Epithelial cell of prostate (primary cell): ENCODE data around the gene PRPSAP2.
"Not testable (repeated sequence)": the region's sequence is repeated elsewhere in the genome, so short reads cannot be mapped to it uniquely, and the experiment has no call there.

Experiments used
- DNase-seq: peaks from one replicate; pipeline ENCODE4 v3.0.0-alpha.2; 2011; ENCODE audit warnings: low read depth, low spot score
- H3K27ac ChIP-seq: fragments of 450-650 bp; 2 replicates; pipeline ENCODE4 v1.5.1; 2017; ENCODE audit warnings: mild to moderate bottlenecking

PRPSAP2 gene

DNA sequence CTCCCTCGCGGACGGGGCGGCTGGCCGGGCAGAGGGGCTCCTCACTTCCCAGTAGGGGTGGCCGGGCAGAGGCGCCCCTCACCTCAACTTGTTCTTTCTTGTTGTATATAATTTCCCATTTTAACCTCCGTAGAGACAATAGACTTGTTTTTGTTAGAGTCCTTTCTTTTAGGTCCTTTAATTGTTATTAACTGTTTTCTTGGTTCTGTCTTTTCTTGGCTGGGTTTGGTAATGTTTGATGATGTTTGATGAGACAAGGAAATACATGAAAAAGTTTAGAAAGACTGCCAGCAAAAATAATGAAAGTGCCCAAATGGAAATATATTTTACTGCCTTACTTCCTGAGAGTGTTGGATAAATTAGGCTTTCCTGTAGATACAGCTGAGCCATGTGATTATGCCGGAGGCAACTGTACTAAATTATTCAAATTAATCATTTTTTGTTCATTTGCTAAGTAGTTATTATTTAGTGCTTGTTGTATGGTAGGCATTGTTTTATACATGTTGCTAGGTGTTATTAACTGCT, 30.9 kb downstream of the PRPSAP2 start:
- H3K27ac ChIP-seq = no peak overlapping the region

DNA sequence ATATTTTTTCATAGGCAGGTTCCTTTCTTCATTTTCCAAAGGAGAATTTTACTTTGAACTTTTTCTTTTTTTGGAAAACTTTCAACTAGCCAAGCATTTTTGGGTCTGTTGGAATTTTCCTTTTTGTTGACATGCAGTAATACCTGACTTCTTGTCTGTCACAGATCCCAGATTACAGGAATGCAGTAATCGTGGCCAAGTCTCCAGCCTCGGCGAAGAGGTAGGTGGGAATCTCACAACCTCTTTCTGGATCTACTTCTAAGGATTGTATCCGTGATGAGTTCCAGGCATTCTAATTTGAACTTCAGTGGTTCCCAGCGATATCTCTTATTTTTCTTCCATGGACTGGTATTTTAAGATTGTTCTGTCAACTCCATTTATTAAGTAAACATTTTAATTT, 31.7 kb downstream of the PRPSAP2 start:
- no peak overlapping the region for H3K27ac ChIP-seq
- DNase-seq = no peak

More for the DNA sequence above, 30.9 kb downstream of the PRPSAP2 start:
- no peak for DNase-seq

DNA sequence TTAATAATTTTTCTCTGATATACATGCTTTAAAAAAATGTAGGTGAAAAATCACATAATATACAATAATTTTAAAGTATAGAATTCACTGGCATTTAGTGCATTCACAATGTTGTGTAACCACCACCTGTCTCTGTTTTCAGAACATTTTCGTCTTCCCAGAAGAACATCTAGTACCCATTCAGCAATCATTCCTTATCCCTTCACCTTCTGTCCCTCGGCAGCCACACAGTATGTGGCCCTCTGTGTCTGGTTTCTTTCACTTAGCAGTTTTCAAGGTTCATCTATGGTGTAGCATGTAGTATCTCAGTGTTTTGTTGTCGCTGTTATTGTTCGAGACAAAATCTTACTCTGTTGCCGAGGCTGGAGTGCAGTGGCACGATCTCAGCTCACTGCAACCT, 33.6 kb downstream of the PRPSAP2 start:
- DNase-seq = no peak
- H3K27ac ChIP-seq = no peak overlapping the region

DNA sequence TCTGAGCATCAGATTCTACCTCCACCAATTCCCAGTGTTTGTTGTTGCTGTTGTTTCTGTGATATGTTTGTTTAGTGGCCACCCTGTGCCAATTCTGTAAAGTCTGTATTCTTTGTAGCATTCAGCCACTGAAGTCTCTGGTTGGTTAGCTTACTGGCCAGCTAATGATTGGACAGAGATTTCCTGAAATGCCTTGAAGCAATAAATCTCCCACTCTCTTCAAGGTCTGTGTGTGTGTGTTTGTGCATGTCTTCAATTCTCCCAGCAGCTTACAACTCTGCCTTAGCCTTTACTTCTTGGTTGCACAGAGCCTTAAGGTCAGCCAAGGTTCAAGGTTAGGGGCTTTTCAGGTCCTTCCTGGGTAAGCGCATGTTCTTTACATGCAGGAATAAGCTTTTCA, 38.2 kb downstream of the PRPSAP2 start:
- no peak for DNase-seq
- no peak overlapping the region for H3K27ac ChIP-seq

DNA sequence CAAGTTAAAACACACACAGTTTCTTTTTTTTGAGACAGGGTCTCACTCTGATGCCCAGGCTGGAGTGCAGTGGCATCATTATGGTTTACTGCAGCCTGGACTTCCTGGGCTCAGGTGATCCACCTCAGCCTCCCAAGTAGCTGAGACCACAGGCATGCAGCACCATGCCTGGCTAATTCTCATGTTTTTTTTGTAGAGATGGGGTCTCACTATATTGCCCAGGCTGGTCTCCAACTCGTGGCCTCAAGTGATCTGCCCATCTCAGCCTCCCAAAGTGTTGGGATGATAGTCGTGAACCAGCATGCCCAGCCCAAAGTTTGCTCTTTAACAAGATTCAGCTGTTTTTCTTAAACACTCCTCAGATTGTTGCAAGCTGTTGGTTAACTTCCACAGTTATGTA, 39.0 kb downstream of the PRPSAP2 start:
- no peak overlapping the region for H3K27ac ChIP-seq

DNA sequence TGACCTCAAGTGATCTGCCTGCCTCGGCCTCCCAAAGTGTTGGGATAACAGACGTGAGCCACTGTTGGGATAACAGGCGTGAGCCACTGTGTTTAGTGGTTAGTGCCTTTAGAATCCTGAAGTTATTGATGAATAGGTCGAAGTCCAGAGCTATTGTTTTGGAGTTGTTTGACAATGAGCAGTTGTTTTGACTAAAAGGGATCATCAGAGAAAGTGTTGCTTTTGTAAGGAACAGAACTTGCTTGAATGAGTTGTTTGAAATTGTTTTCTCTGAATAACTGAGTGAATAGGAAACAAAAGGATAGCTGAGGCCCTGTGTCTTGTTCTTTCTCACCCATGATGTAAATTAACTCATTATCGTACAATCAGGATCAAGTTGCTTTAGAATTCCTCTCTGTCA, 46.6 kb downstream of the PRPSAP2 start:
- no peak overlapping the region for H3K27ac ChIP-seq
- DNase-seq = no peak

More for the DNA sequence above, 39.0 kb downstream of the PRPSAP2 start:
- DNase-seq = no peak

DNA sequence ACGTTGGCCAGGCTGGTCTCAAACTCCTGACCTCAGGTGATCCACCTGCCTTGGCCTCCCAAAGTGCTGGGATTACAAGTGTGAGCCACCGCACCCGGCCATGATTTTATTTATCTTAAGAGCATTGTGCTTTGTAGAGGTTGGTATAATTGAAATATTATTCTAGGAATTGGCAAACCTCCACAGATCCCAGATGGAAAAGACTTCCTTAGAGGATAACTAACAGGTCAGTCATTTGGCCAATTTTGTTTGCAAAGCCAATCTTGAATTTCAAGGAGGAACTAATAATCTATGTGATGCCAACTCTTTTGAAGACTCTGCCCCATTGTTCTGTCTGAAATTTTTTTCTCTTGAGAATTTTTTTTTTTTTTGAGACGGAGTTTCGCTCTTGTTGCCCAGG, 47.3 kb downstream of the PRPSAP2 start:
- no peak for DNase-seq
- H3K27ac ChIP-seq = no peak overlapping the region

DNA sequence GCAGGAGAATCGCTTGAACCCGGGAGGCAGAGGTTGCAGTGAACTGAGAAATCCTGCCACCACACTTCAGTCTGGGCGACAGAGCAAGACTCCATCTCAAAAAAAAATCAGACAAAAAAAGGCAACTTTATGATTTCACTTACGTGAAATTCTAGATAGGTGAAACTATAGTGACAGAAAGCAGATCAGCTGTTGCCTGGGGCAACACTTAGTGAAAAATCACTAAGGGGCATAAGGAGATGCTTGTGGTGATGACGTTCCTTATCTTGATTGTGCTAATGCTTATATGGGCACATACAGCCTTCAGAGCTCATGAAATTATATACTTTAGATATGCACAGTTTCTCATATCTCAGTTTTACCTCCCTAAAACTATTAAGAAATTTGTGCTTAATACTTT, 52.4 kb downstream of the PRPSAP2 start:
- H3K27ac ChIP-seq = no peak overlapping the region
- DNase-seq = no peak

DNA sequence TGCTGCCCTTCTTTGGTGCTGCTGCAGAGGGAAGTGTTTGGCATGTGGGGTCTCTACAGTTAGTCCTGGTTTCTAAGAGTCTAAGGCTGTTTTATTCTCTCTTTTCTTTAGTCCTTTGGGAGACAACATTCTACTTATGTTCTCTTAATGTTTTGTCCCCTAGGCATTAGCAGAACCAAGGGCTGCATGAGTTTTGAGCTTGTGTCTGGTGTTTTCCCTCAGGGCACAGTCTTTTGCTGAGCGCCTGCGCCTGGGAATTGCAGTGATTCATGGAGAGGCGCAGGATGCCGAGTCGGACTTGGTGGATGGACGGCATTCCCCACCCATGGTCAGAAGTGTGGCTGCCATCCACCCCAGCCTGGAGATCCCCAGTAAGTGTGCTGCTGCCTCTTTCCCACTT, 53.0 kb downstream of the PRPSAP2 start:
- H3K27ac ChIP-seq = no peak overlapping the region

DNA sequence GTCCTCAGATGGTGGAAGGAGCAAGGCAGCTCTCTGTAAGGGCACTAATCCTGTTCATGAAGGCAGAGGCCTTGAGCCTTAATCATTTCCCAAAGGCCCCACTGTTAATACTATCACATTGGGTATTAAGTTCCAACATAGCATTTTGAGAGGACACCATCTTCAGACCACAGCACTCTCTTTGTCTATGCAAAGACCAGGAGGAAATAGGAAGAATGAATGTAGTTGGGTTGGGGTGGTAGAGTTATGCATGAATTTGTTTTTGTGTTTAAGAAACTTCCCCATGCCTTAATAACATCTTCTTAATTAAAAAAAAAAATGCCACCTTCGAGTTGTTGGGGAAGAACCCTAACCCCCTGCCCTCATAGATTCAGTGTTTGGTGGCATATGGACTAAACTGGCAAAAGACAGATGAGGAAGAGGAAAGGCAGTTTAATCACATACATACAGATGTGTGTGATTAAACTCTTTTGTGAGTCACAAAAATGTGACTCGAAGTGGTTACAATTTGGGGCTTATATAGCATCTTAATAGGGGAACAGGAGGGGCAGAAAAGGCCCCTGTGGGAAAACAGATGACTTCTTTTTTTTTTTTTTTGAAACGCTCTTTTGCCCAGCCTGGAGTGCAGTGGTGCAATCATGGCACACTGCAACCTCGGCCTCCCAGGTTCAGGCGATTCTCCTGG, 59.0 kb downstream of the PRPSAP2 start:
- DNase-seq = no peak
- no peak overlapping the region for H3K27ac ChIP-seq

More for the DNA sequence above, 53.0 kb downstream of the PRPSAP2 start:
- DNase-seq = no peak

DNA sequence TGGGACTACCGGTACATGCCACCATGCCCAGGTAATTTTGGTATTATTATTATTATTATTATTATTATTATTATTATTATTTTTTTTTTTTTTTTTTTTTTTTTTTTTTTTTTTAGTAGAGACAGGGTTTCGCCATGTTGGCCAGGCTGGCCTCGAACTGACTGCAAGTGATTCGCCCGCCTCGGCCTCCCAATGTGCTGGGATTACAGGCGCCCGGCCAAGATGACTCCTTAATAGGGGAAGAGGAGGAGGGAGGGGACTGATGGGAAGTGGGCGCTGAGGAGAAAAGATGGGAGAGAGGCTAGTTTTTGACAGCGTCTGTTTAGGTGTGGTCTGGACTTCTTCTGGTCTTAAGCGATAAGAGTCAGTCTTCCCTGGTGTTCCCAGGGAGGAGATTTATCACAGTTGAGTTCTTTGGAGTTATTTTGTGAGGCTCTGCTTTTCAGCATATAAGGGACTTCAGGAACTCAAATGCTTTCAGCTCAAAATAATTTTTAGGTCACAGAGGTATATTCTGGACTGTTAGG, 59.6 kb downstream of the PRPSAP2 start:
- H3K27ac ChIP-seq = no peak overlapping the region

DNA sequence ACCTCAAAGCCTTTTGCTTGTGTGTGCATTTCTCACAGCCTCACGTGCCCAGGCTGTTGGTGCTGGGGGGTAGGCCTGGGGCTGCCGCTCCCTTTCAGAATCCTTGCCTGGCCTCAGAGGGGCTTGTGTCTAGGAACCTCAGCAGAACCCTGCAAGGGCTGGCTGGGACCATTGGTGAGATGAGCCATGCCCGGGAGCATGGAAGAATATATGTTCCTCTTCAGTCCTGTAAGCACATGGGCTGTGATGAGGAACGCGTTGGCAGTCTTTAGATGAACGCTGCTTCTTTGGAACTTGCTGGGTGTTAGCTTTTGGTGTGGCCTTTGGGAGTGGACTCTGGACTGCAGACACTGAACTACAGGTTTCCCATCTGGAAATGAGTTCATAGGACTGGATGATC, 62.0 kb downstream of the PRPSAP2 start:
- H3K27ac ChIP-seq = no peak overlapping the region
- DNase-seq = no peak

More for the DNA sequence above, 59.6 kb downstream of the PRPSAP2 start:
- no peak for DNase-seq

DNA sequence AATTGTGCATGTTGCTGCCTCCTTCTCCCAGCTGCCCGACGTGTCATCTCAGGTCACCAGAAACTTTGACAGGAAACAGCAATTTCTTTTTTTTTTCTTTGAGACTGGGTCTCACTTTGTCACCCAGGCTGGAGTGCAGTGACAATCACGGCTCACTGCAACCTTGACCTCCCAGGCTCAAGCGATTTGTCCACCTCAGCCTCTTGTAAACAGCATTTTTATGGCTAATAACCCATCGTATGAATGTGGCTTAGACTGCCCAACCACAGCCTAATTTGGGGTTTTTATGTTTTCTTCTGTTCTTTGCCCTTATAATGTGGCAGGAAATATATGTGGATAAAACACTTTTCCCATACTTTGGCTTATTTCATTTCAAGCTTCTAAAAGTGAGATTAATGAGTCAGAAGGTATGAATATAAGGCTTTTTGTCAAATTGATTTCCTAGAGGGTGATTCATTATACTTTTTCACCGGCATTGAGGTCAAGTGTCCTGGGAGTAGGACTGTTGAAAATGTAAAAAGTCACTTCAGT, 63.0 kb downstream of the PRPSAP2 start:
- peak; percentile 5 for DNase-seq
- H3K27ac ChIP-seq = peak overlapping the region; percentile 52

DNA sequence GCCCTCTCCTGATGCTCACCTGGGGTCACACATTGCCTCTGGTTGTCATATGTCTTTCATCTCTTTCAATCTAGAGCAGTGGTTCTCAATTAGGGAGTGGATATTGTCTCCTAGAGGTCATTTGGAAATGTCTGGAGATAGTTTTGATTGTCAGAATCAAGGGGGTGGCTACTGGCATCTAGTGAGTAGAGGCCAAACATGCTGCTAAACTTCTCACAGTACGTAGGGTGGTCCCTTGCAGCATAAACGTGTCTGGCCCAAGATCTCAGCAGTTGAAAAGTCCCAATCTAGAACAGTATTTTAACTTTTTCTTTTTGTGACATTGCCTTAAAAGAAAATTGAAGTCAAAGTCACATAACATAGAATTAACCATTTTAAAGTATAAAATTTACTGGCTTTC, 63.6 kb downstream of the PRPSAP2 start:
- no peak for DNase-seq
- peak overlapping the region; percentile 52 for H3K27ac ChIP-seq

DNA sequence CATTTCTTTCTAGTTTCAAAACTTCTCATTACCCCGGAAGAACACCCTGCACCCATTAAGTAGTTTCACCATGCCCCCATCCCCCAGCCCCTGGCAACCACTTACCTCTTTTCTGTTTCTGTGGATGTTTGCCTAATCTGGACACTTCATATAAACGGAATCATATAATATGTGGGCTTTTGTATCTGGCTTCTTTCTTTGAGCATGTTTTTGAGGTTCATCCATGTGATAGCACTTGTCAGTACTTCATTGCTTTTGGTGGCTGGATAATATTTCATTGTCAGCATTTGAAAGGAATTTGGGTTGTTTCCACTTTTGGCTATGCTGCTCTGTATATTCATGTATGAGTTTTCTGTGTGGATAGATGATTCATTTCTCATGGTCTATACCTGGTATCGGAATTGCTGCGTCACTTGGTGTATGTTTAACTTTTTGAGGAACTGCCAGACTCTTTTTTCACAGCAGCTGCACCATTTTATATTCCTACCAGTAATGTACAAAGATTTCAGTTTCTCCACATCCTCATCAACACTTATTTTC, 64.1 kb downstream of the PRPSAP2 start:
- peak overlapping the region; percentile 52 for H3K27ac ChIP-seq
- peak; percentile 59 for DNase-seq

DNA sequence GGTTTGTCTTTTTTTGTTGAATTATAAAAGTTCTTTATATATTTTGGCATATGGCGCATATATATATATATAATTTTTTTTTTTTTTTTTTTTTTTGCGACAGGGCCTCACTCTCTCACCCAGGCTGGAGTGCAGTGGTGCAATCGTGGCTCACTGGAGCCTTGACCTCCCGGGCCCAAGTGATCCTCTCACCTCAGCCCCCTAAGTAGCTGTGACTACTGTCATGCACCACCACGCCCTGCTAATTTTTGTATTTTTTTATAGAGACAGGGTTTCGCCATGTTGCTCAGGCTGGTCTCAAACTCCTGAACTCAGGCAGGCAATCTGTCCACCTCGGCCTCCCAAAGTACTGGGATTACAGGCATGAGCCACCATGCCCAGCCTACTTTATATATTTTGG, 64.7 kb downstream of the PRPSAP2 start:
- H3K27ac ChIP-seq = peak overlapping the region; percentile 52
- not testable (repeated sequence) for DNase-seq

DNA sequence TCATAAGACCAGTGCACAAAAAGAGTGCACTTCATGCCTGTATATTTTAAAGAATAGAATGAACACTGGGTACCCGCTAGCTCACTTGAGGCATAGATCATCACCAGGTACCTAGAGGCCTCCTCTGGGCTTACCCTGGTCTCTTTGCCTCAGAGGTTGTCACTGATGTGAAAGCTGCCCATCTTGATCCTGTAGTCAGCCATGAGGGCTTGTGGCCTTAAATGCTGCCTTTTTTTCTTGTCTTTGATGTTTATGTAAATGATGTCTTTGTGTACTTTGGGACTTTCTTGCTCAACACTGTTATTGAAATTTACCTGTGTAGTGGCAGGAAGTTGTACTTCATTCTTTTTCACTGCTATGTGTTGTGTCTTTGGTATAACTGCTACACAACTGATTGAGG, 67.3 kb downstream of the PRPSAP2 start:
- no peak overlapping the region for H3K27ac ChIP-seq
- DNase-seq = no peak

DNA sequence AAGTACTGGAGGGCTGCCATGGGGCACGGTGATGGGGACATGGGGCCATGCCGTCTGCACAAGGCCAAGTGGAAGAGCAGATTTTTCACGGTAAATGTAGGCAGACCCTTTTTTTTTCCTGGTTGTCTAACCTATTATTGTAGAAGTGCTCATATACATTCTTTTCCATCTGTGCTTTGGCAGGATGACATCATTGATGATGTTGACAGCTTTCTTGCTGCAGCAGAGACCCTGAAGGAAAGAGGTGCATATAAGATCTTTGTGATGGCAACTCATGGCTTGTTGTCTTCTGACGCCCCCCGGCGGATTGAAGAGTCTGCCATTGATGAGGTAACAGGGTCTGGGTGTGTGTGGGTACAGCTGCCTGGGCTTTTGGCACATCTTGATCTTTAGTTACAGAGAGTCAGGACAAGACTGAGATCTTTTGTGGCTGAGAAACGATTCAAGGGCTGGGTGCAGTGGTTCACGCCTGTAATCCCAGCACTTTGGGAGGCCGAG, 70.7 kb downstream of the PRPSAP2 start:
- DNase-seq = no peak

DNA sequence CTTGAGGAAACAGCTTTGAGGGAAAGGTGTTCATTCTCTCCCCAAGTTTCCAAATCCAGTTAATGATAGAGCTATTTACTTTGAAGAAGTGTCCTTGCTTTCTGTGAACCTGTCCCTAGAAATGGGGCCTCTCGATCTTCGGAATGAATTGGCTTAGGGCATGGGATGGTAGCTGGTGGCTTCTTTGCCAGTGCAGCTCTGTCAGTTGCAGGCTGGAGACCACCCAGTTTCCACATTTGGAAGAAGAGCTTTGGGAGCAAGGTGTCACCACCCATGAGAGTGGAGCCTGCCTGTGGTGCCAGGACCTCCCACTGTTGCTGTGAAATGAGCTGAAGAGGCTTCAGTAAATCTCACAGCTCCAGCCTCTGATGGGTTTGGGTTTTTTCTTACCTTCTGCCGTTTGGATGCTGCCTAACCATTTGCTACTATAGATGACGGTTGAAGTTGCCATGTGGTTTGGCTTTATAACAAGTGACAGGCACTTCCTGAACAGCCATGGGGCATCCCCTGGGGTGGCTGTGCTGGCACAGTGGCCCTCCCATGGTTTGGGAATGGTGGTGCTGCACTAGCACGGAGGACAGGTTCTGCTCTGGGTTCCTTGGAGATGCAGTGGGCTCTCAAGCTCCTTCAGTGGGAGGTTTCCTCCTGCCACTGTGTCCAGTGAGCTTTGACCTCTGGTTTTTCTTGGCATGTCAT, 74.6 kb downstream of the PRPSAP2 start:
- H3K27ac ChIP-seq = no peak overlapping the region
- DNase-seq = no peak

More for the DNA sequence above, 70.7 kb downstream of the PRPSAP2 start:
- H3K27ac ChIP-seq = no peak overlapping the region
